HEK293 (cell line): ENCODE results near the gene SAE1.

Experiments used
- BCL11A ChIP-seq: fragments of 450-650 bp; formaldehyde crosslinking; IDR thresholded peaks from 2 replicates; pipeline ENCODE4 v1.5.1; 2016; ENCODE audit warnings: low read depth, missing biosample characterization, missing genetic modification characterization
- GLI2 ChIP-seq: fragments of 450-650 bp; formaldehyde crosslinking; IDR thresholded peaks from 2 replicates; pipeline ENCODE4; 2017; ENCODE audit warnings: missing biosample characterization, missing genetic modification characterization, low read depth, borderline replicate concordance
- HOXC10 ChIP-seq: sonication (generic); formaldehyde crosslinking; IDR thresholded peaks from 2 replicates; pipeline ENCODE4 v1.8.1; 2023; ENCODE audit warnings: mild to moderate bottlenecking, missing genetic modification reagents
- HOXD13 ChIP-seq: sonication (generic); formaldehyde crosslinking; IDR thresholded peaks from 2 replicates; pipeline ENCODE4 v1.8.0; 2022; ENCODE audit warnings: missing genetic modification reagents, borderline replicate concordance
- KLF1 ChIP-seq: fragments of 450-650 bp; formaldehyde crosslinking; IDR thresholded peaks from 2 replicates; pipeline ENCODE4 v1.5.1; 2016; ENCODE audit warnings: missing biosample characterization, missing genetic modification characterization
- KLF10 ChIP-seq: fragments of 450-650 bp; IDR thresholded peaks from 2 replicates; pipeline ENCODE4 v1.5.1; 2018; ENCODE audit warnings: missing biosample characterization, mild to moderate bottlenecking, missing genetic modification characterization
- MZF1 ChIP-seq: fragments of 450-650 bp; formaldehyde crosslinking; IDR thresholded peaks from 2 replicates; pipeline ENCODE4 v1.5.1; 2017; ENCODE audit warnings: missing biosample characterization, missing genetic modification characterization, borderline replicate concordance
- PRDM1 ChIP-seq: fragments of 450-650 bp; formaldehyde crosslinking; IDR thresholded peaks from 2 replicates; pipeline ENCODE4; 2016; ENCODE audit warnings: missing biosample characterization, missing genetic modification characterization
- SP2 ChIP-seq: fragments of 450-650 bp; formaldehyde crosslinking; IDR thresholded peaks from 2 replicates; pipeline ENCODE4 v1.5.1; 2016; ENCODE audit warnings: missing biosample characterization, missing genetic modification characterization
- ZBTB20 ChIP-seq: fragments of 450-650 bp; formaldehyde crosslinking; IDR thresholded peaks from 2 replicates; pipeline ENCODE4 v1.5.1; 2016; ENCODE audit warnings: missing biosample characterization, missing genetic modification characterization
- ZNF114 ChIP-seq: fragments of 450-650 bp; formaldehyde crosslinking; IDR thresholded peaks from 2 replicates; pipeline ENCODE4 v1.5.0; 2017; ENCODE audit warnings: missing biosample characterization, missing genetic modification characterization
- ZNF146 ChIP-seq: fragments of 450-650 bp; formaldehyde crosslinking; IDR thresholded peaks from 2 replicates; pipeline ENCODE4 v1.5.1; 2016; ENCODE audit warnings: missing biosample characterization, missing genetic modification characterization
- ZNF202 ChIP-seq: fragments of 450-650 bp; formaldehyde crosslinking; IDR thresholded peaks from 2 replicates; pipeline ENCODE4 v1.5.1; 2016; ENCODE audit warnings: missing biosample characterization, missing genetic modification characterization, borderline replicate concordance
- ZNF211 ChIP-seq: fragments of 450-650 bp; formaldehyde crosslinking; IDR thresholded peaks from 2 replicates; pipeline ENCODE4 v1.5.1; 2016; ENCODE audit warnings: low read depth, missing biosample characterization, missing genetic modification characterization
- ZNF350 ChIP-seq: fragments of 450-650 bp; formaldehyde crosslinking; IDR thresholded peaks from 2 replicates; pipeline ENCODE4 v1.5.0; 2017; ENCODE audit warnings: missing biosample characterization, mild to moderate bottlenecking, missing genetic modification characterization
- ZNF366 ChIP-seq: fragments of 450-650 bp; formaldehyde crosslinking; conservative IDR thresholded peaks from 2 replicates; pipeline ENCODE4 v1.5.1; 2016; ENCODE audit warnings: missing biosample characterization, missing genetic modification characterization
- ZNF416 ChIP-seq: fragments of 450-650 bp; formaldehyde crosslinking; IDR thresholded peaks from 2 replicates; pipeline ENCODE4 v1.5.1; 2016; ENCODE audit warnings: missing biosample characterization, missing genetic modification characterization
- ZNF561 ChIP-seq: fragments of 450-650 bp; IDR thresholded peaks from 2 replicates; pipeline ENCODE4 v1.5.1; 2018; ENCODE audit warnings: missing biosample characterization, missing genetic modification characterization, borderline replicate concordance
- ZNF600 ChIP-seq: fragments of 450-650 bp; formaldehyde crosslinking; IDR thresholded peaks from 2 replicates; pipeline ENCODE4 v1.5.1; 2016; ENCODE audit warnings: missing biosample characterization, missing genetic modification characterization
- ZNF610 ChIP-seq: fragments of 450-650 bp; formaldehyde crosslinking; IDR thresholded peaks from 2 replicates; pipeline ENCODE4 v1.5.1; 2016; ENCODE audit warnings: missing biosample characterization, missing genetic modification characterization, borderline replicate concordance
- ZNF621 ChIP-seq: fragments of 450-650 bp; formaldehyde crosslinking; IDR thresholded peaks from 2 replicates; pipeline ENCODE4 v1.5.1; 2017; ENCODE audit warnings: missing biosample characterization, missing genetic modification characterization
- ZNF639 ChIP-seq: fragments of 450-650 bp; formaldehyde crosslinking; IDR thresholded peaks from 2 replicates; pipeline ENCODE4 v1.5.1; 2016; ENCODE audit warnings: missing biosample characterization, missing genetic modification characterization
- ZSCAN4 ChIP-seq: fragments of 450-650 bp; formaldehyde crosslinking; IDR thresholded peaks from 2 replicates; pipeline ENCODE4 v1.5.1; 2017; ENCODE audit warnings: missing biosample characterization, missing genetic modification characterization
- TF ChIP-seq, protein P1 (sequence below): fragments of 450-650 bp; formaldehyde crosslinking; optimal IDR thresholded peaks from 2 replicates; pipeline ENCODE3; 2016; ENCODE audit warnings: missing biosample characterization, mild to moderate bottlenecking, missing genetic modification characterization
- TF ChIP-seq, protein P2 (sequence below): fragments of 450-650 bp; formaldehyde crosslinking; IDR thresholded peaks from 2 replicates; pipeline ENCODE4 v1.5.1; 2016; ENCODE audit warnings: missing biosample characterization, missing genetic modification characterization
- TF ChIP-seq, protein P3 (sequence below): fragments of 450-650 bp; formaldehyde crosslinking; IDR thresholded peaks from 2 replicates; pipeline ENCODE4 v1.5.1; 2016; ENCODE audit warnings: missing biosample characterization, missing genetic modification characterization
- TF ChIP-seq, protein P4 (sequence below): fragments of 450-650 bp; formaldehyde crosslinking; IDR thresholded peaks from 2 replicates; pipeline ENCODE4 v1.5.1; 2016; ENCODE audit warnings: missing biosample characterization, missing genetic modification characterization
- TF ChIP-seq, protein P5 (sequence below): fragments of 450-650 bp; formaldehyde crosslinking; IDR thresholded peaks from 2 replicates; pipeline ENCODE4 v1.5.1; 2016; ENCODE audit warnings: missing biosample characterization, missing genetic modification characterization

The SAE1 gene

GRCh38 chr19:47133021-47133471 is 2.4 kb downstream of the SAE1 start (continued):
- TF ChIP-seq KLF10 (tag by site-specific recombination) (no peak), ZNF416 (tag by site-specific recombination) (no peak), KLF1 (tag by site-specific recombination) (0 out of 2 replicates have a peak, but pooled peaks have one; percentile 12), ZBTB20 (tag by site-specific recombination) (no peak), ZNF146 (no peak), PRDM1 (no peak), HOXD13 (CRISPR knock-in tag) (no peak), MZF1 (tag by site-specific recombination) (no peak), SP2 (tag by site-specific recombination) (no peak), ZNF211 (no peak), ZNF366 (tag by site-specific recombination) (peak; percentile 66), ZSCAN4 (tag by site-specific recombination) (no peak), ZNF114 (tag by site-specific recombination) (no peak), ZNF610 (tag by site-specific recombination) (no peak), HOXC10 (CRISPR knock-in tag) (no peak), ZNF561 (tag by site-specific recombination) (no peak), BCL11A (tag by site-specific recombination) (0 out of 2 replicates have a peak, but pooled peaks have one; percentile 12), ZNF350 (tag by site-specific recombination) (no peak), ZNF621 (tag by site-specific recombination) (no peak), ZNF202 (no peak), ZNF600 (tag by site-specific recombination) (peak; percentile 89), ZNF639 (tag by site-specific recombination) (no peak), GLI2 (tag by site-specific recombination) (no peak)
- TF ChIP-seq, protein P1, sequence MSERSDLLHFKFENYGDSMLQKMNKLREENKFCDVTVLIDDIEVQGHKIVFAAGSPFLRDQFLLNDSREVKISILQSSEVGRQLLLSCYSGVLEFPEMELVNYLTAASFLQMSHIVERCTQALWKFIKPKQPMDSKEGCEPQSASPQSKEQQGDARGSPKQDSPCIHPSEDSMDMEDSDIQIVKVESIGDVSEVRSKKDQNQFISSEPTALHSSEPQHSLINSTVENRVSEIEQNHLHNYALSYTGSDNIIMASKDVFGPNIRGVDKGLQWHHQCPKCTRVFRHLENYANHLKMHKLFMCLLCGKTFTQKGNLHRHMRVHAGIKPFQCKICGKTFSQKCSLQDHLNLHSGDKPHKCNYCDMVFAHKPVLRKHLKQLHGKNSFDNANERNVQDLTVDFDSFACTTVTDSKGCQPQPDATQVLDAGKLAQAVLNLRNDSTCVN, result no peak
- TF ChIP-seq, protein P2, sequence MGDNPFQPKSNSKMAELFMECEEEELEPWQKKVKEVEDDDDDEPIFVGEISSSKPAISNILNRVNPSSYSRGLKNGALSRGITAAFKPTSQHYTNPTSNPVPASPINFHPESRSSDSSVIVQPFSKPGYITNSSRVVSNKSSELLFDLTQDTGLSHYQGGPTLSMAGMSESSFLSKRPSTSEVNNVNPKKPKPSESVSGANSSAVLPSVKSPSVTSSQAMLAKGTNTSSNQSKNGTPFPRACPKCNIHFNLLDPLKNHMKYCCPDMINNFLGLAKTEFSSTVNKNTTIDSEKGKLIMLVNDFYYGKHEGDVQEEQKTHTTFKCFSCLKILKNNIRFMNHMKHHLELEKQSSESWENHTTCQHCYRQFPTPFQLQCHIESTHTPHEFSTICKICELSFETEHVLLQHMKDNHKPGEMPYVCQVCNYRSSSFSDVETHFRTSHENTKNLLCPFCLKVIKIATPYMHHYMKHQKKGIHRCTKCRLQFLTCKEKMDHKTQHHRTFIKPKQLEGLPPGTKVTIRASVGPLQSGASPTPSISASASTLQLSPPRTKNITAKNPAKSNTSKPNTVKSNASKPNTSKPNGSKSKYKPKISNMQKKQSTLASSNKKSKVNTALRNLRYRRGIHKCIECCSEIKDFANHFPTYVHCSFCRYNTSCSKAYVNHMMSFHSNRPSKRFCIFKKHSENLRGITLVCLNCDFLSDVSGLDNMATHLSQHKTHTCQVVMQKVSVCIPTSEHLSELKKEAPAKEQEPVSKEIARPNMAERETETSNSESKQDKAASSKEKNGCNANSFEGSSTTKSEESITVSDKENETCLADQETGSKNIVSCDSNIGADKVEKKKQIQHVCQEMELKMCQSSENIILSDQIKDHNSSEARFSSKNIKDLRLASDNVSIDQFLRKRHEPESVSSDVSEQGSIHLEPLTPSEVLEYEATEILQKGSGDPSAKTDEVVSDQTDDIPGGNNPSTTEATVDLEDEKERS (tag by site-specific recombination), result no peak
- TF ChIP-seq, protein P3, sequence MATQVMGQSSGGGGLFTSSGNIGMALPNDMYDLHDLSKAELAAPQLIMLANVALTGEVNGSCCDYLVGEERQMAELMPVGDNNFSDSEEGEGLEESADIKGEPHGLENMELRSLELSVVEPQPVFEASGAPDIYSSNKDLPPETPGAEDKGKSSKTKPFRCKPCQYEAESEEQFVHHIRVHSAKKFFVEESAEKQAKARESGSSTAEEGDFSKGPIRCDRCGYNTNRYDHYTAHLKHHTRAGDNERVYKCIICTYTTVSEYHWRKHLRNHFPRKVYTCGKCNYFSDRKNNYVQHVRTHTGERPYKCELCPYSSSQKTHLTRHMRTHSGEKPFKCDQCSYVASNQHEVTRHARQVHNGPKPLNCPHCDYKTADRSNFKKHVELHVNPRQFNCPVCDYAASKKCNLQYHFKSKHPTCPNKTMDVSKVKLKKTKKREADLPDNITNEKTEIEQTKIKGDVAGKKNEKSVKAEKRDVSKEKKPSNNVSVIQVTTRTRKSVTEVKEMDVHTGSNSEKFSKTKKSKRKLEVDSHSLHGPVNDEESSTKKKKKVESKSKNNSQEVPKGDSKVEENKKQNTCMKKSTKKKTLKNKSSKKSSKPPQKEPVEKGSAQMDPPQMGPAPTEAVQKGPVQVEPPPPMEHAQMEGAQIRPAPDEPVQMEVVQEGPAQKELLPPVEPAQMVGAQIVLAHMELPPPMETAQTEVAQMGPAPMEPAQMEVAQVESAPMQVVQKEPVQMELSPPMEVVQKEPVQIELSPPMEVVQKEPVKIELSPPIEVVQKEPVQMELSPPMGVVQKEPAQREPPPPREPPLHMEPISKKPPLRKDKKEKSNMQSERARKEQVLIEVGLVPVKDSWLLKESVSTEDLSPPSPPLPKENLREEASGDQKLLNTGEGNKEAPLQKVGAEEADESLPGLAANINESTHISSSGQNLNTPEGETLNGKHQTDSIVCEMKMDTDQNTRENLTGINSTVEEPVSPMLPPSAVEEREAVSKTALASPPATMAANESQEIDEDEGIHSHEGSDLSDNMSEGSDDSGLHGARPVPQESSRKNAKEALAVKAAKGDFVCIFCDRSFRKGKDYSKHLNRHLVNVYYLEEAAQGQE, result no peak
- TF ChIP-seq, protein P4, sequence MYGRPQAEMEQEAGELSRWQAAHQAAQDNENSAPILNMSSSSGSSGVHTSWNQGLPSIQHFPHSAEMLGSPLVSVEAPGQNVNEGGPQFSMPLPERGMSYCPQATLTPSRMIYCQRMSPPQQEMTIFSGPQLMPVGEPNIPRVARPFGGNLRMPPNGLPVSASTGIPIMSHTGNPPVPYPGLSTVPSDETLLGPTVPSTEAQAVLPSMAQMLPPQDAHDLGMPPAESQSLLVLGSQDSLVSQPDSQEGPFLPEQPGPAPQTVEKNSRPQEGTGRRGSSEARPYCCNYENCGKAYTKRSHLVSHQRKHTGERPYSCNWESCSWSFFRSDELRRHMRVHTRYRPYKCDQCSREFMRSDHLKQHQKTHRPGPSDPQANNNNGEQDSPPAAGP (tag by site-specific recombination), result no peak
- TF ChIP-seq, protein P5, sequence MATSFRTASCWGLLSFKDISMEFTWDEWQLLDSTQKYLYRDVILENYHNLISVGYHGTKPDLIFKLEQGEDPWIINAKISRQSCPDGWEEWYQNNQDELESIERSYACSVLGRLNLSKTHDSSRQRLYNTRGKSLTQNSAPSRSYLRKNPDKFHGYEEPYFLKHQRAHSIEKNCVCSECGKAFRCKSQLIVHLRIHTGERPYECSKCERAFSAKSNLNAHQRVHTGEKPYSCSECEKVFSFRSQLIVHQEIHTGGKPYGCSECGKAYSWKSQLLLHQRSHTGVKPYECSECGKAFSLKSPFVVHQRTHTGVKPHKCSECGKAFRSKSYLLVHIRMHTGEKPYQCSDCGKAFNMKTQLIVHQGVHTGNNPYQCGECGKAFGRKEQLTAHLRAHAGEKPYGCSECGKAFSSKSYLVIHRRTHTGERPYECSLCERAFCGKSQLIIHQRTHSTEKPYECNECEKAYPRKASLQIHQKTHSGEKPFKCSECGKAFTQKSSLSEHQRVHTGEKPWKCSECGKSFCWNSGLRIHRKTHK, result no peak
